Mucosa of descending colon (tissue), 3 donors: ENCODE data around the gene PSMD13. TPM values are rescaled to one million over a fixed set of nuclear protein-coding genes. Genes with fewer than 3 reads are reported as not detected.

ENCODE experiments used
- ATAC-seq: fragments of 200-7000 bp; cut with Tn5 transposase; one replicate; pipeline ENCODE4 v1.9.1; 2020; ENCODE audit warnings: mild to moderate bottlenecking, moderate library complexity
- DNase-seq, 3 donors: peaks; one replicate each; pipeline ENCODE4 v3.0.0-alpha.2; 2020
- H3K36me3 ChIP-seq: fragments of 200-600 bp; one replicate; pipeline ENCODE4 v1.8.0; 2021; ENCODE audit warnings: low read depth, mild to moderate bottlenecking
- H3K4me1 ChIP-seq: fragments of 200-600 bp; one replicate; pipeline ENCODE4 v1.8.0; 2021; ENCODE audit warnings: low read depth, mild to moderate bottlenecking
- H3K4me3 ChIP-seq: fragments of 200-600 bp; one replicate; pipeline ENCODE4 v1.8.0; 2021; ENCODE audit warnings: mild to moderate bottlenecking
- H3K9me3 ChIP-seq: fragments of 200-600 bp; one replicate; pipeline ENCODE4 v1.8.0; 2021; ENCODE audit warnings: mild to moderate bottlenecking
- CTCF ChIP-seq: fragments of 200-600 bp; IDR thresholded peaks from one replicate; pipeline ENCODE4 v1.8.0; 2022; ENCODE audit warnings: antibody characterized with exemption, mild to moderate bottlenecking
- intact Hi-C, 2 donors: fragments of 100-400 bp; cut with DNase I in 1 of 2; cut with micrococcal nuclease in 1 of 2; formaldehyde crosslinking; loops; one replicate each; pipeline versions ENCODE4 v1.11.0 to v1.11.1; 2022; cut with DNase I, micrococcal nuclease
- total RNA-seq, 3 donors: library from RNA; stranded (reverse); fragmentation: NEBNext Ultra II Directional in 2 of 3; extraction: Animal tissue kit (Norgen Biotek cat#: 25700) in 2 of 3; gene quantifications; one replicate each; pipeline versions ENCODE4 v1.2.1 to v1.2.4, GENCODE V29; 2021 to 2023
- donor health status: DM: no; HTN: no; CAD: no; lungs with moderate emphysema.
- donor health status: DM: no; HTN: no; CAD: no.
- donor health status: DM: no; HTN: yes; CAD: no.

The PSMD13 gene
- total RNA-seq, 3 donors from 2014 or later = 92.6 to 110 (median 96.4) TPM

- ATAC-seq (peak; percentile 5), DNase-seq (peak in 2 of 3 donors; percentile 27 to 48)
- Histone ChIP-seq H3K4me3 (no peak overlapping the region), H3K9me3 (no peaks in the 10 kb centered on the region), H3K4me1 (peaks cover 15% of the 10 kb centered on the region), H3K36me3 (no peaks in the 10 kb centered on the region)
- TF ChIP-seq CTCF = no peak
- intact Hi-C loops = no loop called here
Measured at GRCh38 chr11:298406-299065, 61.8 kb downstream of the PSMD13 start.

- no peak for TF ChIP-seq CTCF
- ATAC-seq = no peak
- H3K9me3 ChIP-seq = no peaks in the 10 kb centered on the region
- intact Hi-C loops = no loop called here
- H3K4me3 ChIP-seq = no peak within 1 kb of the TSS
- H3K4me1 ChIP-seq = peaks cover 15% of the 10 kb centered on the region
- no peaks in the 10 kb centered on the region for H3K36me3 ChIP-seq
- DNase-seq = peak in 2 of 3 donors; percentile 11 to 52
Measured at GRCh38 chr11:299081-299891, 62.5 kb downstream of the PSMD13 start, which contains the start of gene IFITM5. Gene IFITM5, minus strand, starts transcription at chr11:299526. Its CDS starts 36 bp downstream, at chr11:299490.

GRCh38 chr11:299951-300735 is 63.4 kb downstream of the PSMD13 start:
- Histone ChIP-seq H3K36me3 (no peaks in the 10 kb centered on the region), H3K4me3 (no peak overlapping the region), H3K9me3 (no peaks in the 10 kb centered on the region), H3K4me1 (peaks cover 19% of the 10 kb centered on the region)
- no peak for TF ChIP-seq CTCF
- ATAC-seq = no peak
- peak in 2 of 3 donors; percentile 30 to 48 for DNase-seq
- intact Hi-C loops = no loop called here

Other genes starting within 250 kb of the PSMD13 start
- gene SCGB1C1, start 43.9 kb upstream of the PSMD13 start, total RNA-seq = not detected
- 10 to 100 TPM; 51.5 to 59.9 (median 55.8) TPM for gene BET1L, start 29.6 kb upstream of the PSMD13 start, total RNA-seq
- gene RIC8A, start 29.3 kb upstream of the PSMD13 start, total RNA-seq = 10 to 100 TPM; 75.1 to 93.1 (median 82.2) TPM
- gene SIRT3, start 634 bp upstream of the PSMD13 start, total RNA-seq = 10 to 100 TPM; 19.3 to 22.1 (median 22.0) TPM
- gene NLRP6, start 41.4 kb downstream of the PSMD13 start, total RNA-seq = 1 to 10 TPM in 1 of 3 donors, under 1 TPM in 2; 0.66 to 2.6 (median 0.72) TPM
- 10 to 100 TPM; 21.2 to 37.1 (median 29.7) TPM for gene PGGHG, start 52.1 kb downstream of the PSMD13 start, total RNA-seq
- not detected for gene IFITM5, start 62.5 kb downstream of the PSMD13 start, total RNA-seq
- 100 to 1,000 TPM in 2 of 3 donors, 10 to 100 TPM in 1; 57.2 to 254 (median 111) TPM for gene IFITM2, start 70.8 kb downstream of the PSMD13 start, total RNA-seq
- gene IFITM1, start 77.1 kb downstream of the PSMD13 start, total RNA-seq = 100 to 1,000 TPM in 1 of 3 donors, 10 to 100 TPM in 2; 80.2 to 182 (median 87.3) TPM
- gene IFITM3, start 83.9 kb downstream of the PSMD13 start, total RNA-seq = 100 to 1,000 TPM in 2 of 3 donors, 10 to 100 TPM in 1; 76.1 to 410 (median 353) TPM
- 10 to 100 TPM in 1 of 3 donors, 1 to 10 TPM in 2; 2.1 to 11.8 (median 2.2) TPM for gene B4GALNT4, start 132.5 kb downstream of the PSMD13 start, total RNA-seq
- gene PKP3, start 157.2 kb downstream of the PSMD13 start, total RNA-seq = 100 to 1,000 TPM in 2 of 3 donors, 10 to 100 TPM in 1; 73.3 to 174 (median 143) TPM
- gene SIGIRR, start 178.0 kb downstream of the PSMD13 start, total RNA-seq = 100 to 1,000 TPM; 103 to 190 (median 116) TPM
- 100 to 1,000 TPM in 2 of 3 donors, 10 to 100 TPM in 1; 85.2 to 179 (median 131) TPM for gene ANO9, start 205.0 kb downstream of the PSMD13 start, total RNA-seq
- gene PTDSS2, start 213.3 kb downstream of the PSMD13 start, total RNA-seq = 10 to 100 TPM; 19.2 to 34.8 (median 27.3) TPM